Endothelial cell of hepatic sinusoid (primary cell): ENCODE measurements around the gene SCFD2.
"Not testable (repeated sequence)": the region's sequence is repeated elsewhere in the genome, so short reads cannot be mapped to it uniquely, and the experiment has no call there.

ENCODE experiments used
- in situ Hi-C: cut with HindIII; loops from 2 replicates; pipeline ENCODE4 v1.10.0; 2017; ENCODE audit warnings: low sequenced_read_pairs

SCFD2 gene

GRCh38 chr4:52996261-52997131 is 369.4 kb downstream of the SCFD2 start:
- in situ Hi-C loops: no loop called here

- in situ Hi-C loops: no loop called here
Measured at GRCh38 chr4:52995360-52996030, 370.4 kb downstream of the SCFD2 start.

- in situ Hi-C loops: no loop called here
Measured at GRCh38 chr4:52994567-52994966, 371.3 kb downstream of the SCFD2 start.

GRCh38 chr4:52993771-52994170 is 372.1 kb downstream of the SCFD2 start:
- in situ Hi-C loops: no loop called here

- in situ Hi-C loops: not testable (repeated sequence)
Measured at GRCh38 chr4:52992551-52992950, 373.3 kb downstream of the SCFD2 start.

- in situ Hi-C loops: no loop called here
Measured at GRCh38 chr4:52991472-52991871, 374.4 kb downstream of the SCFD2 start.

- in situ Hi-C loops: no loop called here
Measured at GRCh38 chr4:52990706-52991105, 375.2 kb downstream of the SCFD2 start.

GRCh38 chr4:52989865-52990264 is 376.0 kb downstream of the SCFD2 start:
- in situ Hi-C loops: loop anchor here (5.0 kb wide), 1 partner anchor 433 kb away; no protein-coding TSS in a partner anchor

GRCh38 chr4:52987392-52988056 is 378.3 kb downstream of the SCFD2 start:
- in situ Hi-C loops: loop anchor here (5.0 kb wide), 1 partner anchor 430 kb away; no protein-coding TSS in a partner anchor

GRCh38 chr4:52984462-52984881 is 381.4 kb downstream of the SCFD2 start:
- in situ Hi-C loops: no loop called here

- in situ Hi-C loops: no loop called here
Measured at GRCh38 chr4:52983563-52984303, 382.1 kb downstream of the SCFD2 start.

GRCh38 chr4:52982946-52983340 is 382.9 kb downstream of the SCFD2 start:
- in situ Hi-C loops: no loop called here

- in situ Hi-C loops: no loop called here
Measured at GRCh38 chr4:52982255-52982945, 383.5 kb downstream of the SCFD2 start.

GRCh38 chr4:52979821-52980590 is 385.9 kb downstream of the SCFD2 start:
- in situ Hi-C loops: no loop called here

GRCh38 chr4:52979020-52979419 is 386.8 kb downstream of the SCFD2 start:
- in situ Hi-C loops: no loop called here

- in situ Hi-C loops: no loop called here
Measured at GRCh38 chr4:52977252-52977651, 388.6 kb downstream of the SCFD2 start.

- in situ Hi-C loops: no loop called here
Measured at GRCh38 chr4:52976523-52977230, 389.2 kb downstream of the SCFD2 start.

GRCh38 chr4:52968691-52969090 is 397.2 kb downstream of the SCFD2 start:
- in situ Hi-C loops: no loop called here

- in situ Hi-C loops: no loop called here
Measured at GRCh38 chr4:52968241-52968640, 397.6 kb downstream of the SCFD2 start.
